Measurements from ENCODE around the gene PRKAR1B.
A peak's percentile ranks its signal among the peaks of the same experiment; 100 is the strongest.

Gene PRKAR1B

DNA sequence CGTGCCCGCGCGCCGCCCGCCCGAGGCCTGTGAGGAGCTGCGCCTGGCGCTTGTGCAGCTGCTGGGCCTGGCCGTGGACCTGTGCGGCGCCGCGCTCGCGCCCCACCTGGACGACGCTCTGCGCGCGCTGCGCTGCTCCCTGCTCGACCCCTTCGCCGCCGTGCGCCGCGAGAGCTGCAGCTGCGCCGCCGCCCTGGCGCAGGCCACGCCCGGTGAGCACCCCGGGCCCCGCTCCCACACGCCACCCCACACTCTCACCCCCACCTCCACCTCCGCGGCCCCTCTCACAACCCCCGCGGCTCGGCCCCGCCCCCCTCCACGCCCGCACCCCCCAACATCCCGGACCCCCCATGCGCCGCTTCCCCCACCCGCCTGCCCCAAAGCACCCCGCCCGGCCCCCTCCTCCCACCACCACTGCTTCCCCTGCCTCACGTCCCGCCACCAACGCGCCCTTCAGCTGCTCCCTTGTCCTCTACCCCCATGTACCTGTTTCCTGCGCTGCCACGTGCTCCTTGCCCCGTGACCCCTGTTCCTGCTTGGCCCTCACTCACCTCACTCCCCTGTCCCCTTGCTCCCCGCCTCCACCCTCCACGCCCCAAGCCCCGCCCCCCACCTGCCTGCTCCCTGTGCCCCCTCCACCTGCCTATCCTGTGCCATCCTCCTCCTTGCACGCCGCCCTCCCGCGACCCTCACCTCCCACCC is at the start of gene PRKAR1B:
Gene PRKAR1B, minus strand, starts transcription at position 178 of the 702 bp plus-strand sequence. CDS start 15,776 bp downstream, outside the sequence.
- DNase-seq, result no peak

DNA sequence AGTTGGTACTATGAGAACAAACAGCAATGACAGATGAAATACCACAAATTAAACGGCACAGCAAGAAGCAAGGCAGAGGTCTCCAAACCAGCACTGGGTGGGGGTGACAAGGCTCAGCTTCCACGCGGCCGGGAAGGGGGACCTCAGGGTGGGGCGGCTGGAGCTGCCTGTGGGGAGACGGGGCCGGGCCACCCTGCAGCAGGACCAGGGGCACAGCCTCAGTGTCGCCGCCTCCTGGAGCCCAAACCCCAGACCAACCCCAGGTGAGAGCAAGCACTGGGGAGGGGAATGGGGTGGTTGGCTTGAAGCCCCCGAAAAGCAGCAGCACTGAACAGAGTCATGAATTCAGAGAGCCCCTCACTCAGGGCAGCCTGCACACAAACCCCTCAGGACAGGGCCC is 49.3 kb upstream of the PRKAR1B start:
- DNase-seq, result no peak

DNA sequence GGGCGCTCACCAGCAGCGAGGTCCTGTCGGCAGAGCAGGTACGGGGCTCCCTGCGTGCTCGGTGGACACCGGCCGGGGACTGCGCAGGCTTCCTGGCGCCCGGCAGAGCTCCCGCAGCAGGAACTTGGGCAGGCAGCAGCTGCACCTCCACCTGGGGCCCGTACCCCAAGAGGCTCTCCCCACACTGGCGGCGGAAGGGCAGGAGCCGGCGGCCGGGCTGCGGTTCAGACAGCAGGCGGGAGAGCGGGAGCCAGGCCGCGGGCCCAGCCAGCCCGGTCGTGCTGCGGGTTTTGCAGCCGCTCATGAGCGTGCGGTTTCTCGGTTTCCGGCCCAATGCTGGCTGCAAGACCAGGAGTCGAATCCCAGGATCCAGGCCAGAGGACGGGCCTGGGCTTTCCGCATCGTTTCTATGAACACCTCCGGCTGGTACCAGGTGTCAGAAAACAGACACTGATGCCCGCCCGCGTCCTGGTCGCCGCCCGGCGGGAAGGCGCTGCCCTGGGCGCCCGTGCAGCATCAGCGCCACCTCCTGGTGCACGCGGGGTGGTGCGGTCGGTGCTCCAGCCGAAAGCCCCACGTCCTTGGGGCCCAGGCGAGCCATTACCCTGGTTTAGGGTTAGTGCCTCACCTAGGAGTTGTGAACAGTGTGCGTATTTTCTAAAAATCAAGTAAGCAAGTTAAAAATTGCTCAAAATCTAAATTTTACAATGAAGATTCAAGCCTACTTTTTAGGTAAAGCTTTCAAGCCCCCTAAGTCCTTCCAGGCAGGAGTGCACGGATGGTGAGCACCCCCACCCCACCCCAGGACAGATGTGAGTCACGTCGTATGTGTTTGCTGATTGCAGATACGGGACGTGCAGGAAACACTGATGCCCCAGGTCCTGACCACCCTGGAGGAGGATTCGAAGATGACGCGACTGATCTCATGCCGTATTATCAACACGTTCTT is 47.4 kb upstream of the PRKAR1B start:
- no peak for DNase-seq

DNA sequence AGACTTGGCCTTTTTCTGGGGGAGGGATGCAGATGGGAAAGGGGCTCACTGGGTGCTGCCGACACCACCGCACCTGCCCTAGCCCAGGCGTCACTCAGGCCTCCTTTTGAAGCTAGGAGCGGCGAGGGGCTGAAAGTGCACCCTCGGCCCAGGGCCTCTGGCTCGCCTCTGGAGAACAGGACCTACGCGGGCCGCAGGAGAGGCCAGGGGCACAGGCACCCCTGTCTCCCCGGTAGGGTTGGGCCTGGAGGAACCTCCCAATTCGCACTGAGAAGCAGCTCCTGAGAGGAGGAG is 46.5 kb upstream of the PRKAR1B start:
- DNase-seq, result no peak

DNA sequence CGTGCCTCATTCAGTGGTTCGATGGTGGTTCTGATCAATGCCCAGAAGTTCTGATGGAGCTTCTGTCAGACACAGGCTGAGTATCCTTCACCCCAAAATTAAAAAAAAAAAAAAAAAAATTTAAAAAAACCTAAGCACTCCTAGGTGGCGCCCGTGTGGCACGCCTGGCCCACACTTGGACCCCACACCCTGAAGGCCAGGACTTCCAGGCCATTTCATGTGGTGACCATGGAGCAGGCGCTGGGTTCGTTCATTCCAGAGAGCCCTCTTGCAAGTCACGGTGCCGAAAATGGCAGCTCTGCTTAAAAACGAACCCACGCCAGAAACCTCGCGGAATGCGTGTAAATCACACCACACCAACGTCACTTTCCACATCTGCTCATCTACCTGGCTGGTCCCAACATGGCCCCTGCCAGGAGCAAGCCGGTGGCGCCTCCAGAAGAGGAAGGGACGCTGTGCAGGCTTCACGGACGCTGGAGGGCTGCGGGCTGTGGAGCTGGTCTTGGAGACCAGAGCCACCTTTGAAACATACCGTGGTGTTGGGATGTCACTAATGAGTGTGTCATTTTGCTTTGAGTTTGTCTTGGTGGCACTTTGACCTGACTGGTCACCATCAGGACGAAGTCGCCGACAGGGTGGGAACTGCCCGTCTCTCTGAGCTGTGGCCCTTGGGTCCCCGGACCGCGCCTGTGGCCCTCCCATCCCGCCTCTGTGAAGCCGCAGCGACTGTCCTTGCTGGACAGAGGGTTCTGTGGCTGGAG is 46.0 kb upstream of the PRKAR1B start:
- DNase-seq, result no peak

DNA sequence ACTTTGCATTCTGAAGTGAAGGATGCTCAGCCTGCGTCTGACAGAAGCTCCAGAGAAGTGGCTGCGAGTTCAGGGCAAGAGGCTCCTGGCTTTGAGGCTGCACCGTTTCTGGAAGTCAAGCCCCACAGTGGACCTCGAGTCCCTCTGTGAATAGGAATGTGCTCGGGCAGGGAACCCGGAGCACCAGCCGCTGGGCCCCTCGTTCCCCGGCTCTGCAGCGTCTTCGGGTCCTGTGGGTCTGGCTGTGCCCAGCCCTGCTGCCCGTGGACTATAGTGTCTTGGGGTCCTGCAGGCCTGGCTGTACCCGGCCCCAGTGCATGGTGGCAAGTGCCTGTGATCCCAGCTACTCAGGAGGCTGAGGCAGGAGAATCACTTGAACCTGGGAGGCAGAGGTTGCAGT is 45.3 kb upstream of the PRKAR1B start:
- DNase-seq, result no peak

DNA sequence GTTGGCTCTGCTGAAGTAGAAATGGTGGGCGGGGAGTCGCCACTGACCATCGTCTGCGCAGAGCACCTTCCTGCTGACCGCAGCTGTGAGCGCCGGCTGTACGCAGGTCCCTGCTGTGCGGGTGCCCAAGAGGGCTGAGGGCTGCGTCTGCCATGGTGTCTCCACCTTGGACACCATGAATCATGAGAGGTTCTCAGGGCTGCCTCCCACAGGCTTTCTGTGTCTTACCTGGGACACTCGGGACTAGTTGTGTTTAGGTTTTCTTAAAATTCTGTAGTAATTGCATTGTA is 44.9 kb upstream of the PRKAR1B start:
- no peak for DNase-seq

DNA sequence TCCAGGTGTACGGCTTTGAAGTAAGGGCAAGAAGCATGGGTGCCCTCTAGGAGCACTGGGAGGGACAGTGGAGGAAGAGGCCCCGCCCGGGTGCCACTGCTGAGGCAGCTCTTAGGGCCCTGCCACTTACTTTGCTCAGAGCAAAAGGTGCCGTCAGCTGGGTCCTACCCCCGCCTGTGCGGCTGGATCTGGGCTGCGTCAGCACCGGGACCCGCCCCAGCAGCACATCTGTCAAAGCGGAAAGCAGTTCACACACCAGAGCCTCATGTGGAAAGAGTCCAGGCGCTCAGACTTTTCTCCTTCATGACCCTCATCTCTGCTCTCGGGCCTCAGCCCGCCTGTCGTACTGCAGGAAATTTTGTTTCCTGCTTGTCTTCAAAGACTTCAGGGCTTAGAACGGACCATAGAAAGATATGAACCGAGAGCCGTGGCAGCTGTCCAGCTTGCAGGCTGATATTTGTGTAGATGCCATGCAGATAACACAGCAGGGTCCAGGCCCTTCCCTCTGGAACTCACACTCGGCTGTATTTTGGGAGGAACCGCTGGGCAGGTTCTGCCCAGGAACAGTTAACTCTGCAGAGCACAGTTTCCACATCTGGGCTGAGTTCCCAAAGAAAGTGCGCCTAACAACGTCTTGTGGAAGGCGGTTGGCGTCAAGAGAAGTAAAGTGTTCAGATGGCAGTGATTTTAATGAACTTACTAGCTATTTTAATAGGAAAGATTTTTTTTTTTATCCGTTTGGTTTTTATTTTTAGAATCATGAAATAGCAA is 44.3 kb upstream of the PRKAR1B start:
- DNase-seq, result no peak

DNA sequence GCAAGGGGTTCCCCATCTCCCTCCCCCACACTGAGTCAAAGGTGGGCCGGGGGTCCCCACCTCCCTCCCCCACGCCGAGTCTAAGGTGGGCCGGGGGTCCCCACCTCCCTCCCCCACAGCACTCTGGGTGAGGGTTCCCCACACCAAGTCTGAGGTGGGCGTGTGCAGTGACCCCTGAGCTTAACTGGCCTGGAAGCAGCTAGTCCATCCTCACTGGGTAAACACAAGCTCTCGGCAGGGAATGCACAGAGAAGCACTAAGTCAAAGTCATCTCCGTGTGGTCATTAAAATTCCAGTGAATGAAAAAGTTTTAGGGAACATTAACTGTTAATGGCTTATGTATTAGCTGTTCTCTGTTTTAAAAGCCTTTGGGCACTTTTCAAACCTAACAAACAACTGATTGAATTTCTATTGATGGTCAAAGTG is 43.7 kb upstream of the PRKAR1B start:
- DNase-seq, result no peak

DNA sequence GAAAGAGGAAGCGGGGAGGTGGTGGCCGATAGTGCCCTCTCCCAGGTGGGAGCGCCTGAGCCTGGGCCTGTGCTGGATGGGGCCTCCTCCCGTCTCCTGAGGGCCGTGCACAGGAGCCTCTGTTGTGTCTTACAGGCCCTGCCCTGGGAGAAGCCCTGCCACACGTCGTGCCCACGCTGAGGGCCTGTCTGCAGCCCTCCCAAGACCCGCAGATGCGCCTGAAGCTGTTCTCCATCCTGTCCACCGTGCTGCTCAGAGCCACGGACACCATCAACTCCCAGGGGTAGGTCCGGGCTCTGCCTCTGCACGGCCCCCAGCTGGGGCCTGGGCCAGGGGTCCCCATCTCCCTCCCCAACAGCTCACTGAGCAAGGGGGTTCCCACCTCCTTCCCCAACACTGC is 43.3 kb upstream of the PRKAR1B start:
- DNase-seq, result no peak

DNA sequence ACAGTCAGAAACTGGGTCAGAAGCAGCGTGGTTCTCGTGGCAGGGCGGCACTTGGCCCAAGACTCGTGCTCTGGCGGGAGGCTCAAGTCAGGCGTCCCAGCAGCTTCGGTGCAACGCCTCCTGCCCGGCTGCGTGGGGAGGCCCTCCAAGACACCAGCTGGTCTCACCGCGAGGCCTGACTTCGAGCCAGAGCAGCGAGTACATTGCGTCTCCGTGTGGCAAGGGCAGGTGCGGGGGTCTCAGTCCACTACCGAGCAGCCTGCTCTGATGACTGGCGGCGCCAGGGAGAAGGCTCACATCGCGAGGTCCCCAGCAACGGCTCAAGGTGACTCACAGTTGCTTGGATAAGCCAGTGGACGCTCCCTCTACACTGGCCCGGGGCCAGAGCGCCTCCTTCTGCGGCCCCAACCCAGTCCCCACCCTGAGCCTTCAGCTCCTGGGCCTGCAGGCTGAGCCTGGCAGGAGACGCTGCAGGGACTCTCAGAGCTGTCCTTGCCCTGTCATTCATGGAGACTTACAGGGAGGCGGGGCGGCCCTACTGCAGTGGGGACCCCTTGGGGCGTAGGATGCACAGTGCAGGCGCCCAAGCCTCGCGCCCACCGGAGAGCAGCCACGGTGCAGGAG is 41.9 kb upstream of the PRKAR1B start:
- no peak for DNase-seq

DNA sequence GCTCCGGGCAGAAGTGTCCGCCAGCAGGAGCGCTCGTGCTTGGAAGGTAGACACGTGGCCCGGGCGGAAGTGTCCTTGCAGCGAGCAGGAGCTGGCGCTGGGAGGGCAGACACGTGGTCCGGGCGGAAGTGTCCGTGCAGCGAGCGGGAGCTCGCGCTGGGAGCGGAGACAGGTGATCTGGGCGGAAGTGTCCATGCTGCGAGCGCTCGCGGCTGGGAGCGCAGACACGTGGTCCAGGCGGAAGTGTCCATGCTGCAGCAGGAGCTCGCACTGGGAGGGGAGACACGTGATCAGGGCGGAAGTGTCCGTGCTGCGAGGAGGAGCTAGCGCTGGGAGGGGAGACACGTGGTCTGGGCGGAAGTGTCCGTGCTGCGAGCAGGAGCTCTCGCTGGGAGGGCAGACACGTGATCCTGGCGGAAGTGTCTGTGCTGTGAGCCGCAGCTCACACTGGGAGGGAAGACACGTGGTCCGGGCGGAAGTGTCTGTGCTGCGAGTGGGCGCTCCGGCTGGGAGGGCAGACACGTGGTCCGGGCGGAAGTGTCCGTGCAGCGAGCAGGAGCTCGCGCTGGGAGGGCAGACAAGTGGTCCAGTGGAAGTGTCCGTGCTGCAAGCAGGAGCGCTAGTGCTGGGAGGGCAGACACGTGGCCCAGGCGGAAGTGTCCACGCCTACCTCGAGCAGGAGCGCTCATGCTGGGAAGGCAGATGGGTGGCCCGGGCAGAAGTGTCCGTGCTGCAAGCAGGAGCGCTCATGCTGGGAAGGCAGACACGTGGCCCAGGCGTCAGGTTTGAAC is 41.1 kb upstream of the PRKAR1B start:
- DNase-seq, result peak; percentile 97

DNA sequence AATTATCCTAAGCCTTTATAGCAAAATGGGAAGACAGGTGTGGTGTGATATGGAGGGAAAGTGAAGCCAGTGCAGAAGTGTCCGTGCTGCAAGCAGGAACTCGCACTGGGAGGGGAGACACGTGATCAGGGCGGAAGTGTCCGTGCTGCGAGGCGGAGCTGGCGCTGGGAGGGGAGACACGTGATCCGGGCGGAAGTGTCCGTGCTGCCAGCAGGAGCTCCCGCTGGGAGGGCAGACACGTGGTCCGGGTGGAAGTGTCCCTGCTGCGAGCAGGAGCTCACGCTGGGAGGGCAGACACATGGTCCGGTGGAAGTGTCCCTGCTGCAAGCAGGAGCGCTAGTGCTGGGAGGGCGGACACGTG is 40.5 kb upstream of the PRKAR1B start:
- peak; percentile 76 for DNase-seq

DNA sequence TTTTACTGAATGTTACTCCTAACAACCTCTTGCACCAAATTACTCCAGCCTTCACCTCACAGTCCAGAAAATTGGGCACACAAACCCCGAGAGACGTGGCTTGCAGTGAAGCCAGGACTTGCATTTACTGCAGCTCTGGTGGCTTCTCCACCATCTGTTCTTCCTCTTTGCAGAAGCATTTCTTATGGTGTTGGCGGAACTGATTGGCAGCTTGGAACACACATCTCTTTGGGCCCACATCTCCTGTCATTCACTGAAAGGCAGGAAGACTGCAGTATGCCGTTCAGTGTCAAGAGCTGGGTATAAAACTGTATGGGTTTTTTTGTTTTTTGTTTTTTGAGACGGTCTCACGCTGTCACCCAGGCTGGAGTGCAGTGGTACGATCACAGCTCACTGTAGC is 38.3 kb upstream of the PRKAR1B start:
- no peak for DNase-seq

DNA sequence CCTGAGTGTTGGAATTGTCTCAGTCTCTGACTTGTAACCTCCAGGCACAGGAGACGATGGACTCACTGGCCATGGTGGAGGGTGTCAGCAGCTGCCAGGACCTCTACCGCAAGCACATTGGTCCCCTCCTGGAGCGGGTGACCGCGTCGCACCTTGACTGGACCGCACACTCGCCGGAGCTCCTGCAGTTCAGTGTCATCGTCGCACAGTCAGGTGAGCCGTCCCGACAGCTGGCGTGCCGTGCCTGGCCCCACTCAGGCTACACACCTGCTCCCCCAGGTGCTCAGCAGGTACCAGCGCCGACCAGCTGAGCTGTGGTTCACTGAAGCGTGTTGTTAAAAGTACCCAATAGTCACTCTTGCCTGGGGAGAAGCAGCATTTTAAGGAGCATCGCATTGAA is 36.7 kb upstream of the PRKAR1B start:
- DNase-seq, result no peak

DNA sequence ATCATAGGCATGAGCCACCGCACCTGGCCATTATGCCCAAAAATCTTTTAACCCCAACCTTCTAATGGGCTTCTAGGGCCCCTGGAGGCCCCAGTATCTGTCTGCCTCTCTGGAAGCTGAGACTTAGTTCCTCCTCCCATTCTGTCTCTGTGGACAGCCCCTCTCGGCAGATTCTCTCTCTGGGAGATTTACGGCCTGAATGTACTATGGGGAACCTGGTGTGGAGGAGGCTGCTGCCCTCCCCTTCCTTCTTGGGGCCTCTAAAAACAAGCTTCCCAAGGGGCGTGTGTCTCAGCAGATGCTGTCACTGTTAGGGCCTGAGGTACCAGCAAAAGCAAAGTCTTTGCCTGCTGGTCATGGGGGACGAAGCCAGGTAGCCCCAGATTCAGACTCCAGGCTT is 35.8 kb upstream of the PRKAR1B start:
- no peak for DNase-seq

DNA sequence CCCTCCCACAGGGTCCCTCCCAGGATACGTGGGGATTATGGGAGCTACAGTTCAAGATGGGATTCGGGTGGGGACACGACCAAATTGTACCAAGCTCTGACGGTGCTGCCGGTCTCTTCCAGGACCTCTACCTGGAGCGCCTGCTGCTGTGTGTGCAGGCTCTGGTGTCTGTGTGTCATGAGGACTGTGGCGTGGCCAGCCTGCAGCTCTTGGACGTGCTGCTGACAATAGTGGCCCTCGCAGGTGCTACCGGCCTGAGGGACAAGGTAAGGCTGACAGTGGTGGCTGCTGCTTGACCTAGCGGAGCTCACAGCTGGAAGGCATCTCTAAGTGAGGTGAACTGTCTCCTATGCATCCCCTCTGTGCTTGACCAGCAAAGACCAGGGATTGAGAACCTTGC is 34.5 kb upstream of the PRKAR1B start:
- DNase-seq, result no peak

DNA sequence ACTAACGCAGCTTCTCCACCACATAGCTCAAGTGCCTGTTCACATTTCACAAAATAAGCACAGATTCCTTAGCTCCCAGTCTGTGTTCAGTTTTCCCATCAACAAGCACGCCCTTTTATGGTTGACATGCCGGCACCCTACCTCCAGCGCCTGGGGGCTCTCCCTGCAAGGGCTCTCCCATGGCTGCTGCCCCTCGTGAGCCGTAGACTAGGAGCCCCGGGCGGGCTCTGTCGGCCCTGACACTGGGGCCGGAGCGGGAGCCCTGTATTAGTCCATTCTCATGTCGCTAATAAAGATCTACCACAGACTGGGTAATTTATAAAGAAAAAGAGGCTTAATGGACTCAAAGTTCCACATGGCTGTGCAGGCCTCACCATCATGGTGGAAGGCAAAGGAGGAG is 34.0 kb upstream of the PRKAR1B start:
- DNase-seq, result no peak

DNA sequence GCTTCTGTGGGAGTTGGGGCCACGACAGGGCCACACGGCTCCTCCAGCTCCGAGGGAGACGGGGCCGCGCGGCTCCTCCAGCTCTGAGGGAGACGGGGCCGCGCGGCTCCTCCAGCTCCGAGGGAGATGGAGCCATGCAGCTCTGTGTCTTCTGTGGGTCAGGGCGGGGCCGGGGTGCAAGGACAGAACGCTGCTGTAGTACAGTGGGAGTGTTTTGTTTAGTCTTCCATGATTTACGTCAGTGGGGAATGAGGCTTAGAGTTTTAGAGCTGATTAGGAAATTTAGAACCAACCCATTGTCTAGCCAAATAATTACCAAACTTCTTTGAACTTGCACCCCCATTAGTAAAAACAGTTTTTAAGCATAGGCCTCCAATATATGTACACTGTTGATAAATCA is 32.9 kb upstream of the PRKAR1B start:
- DNase-seq, result no peak

DNA sequence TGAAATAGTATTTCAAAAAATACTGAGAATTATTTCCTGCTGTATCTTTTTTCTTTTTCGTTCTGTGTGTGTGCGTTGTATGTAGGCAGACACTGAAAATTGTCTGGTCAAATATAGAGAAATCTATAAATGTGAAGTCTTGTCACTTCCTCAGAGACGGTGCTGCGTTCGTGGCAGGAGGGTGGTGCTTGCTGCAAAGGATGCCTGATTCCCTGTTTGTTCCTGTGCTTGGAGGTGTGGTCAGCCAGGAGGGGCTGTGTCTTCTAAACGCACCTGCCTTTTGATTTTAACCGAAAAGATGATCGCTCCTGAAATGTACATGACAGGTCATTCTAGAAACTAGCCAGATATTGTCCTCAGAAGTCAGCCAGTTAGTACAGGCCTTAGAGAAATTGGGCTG is 32.5 kb upstream of the PRKAR1B start:
- DNase-seq, result no peak

DNA sequence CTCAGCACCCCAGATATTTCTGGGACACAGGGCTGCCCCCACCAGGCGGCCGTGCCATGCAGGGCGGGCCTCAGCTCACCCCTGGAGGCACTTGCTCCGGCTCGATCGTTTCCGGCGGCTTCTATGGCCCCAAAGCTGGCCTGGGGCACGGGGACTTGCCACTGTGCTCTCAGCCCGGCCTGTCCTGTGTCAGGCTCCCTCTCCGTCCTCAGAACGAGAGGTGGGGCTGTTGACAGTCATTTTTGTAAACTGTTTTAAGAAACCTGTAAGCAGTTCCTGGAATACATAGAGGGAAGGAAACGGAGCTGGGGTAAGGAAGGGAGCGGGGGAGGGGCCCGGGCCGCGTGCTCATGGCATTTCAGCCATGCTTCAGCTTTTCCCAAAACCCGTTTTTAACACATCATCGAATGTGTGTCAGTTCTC is 30.7 kb upstream of the PRKAR1B start:
- DNase-seq, result no peak
